Esophagus squamous epithelium (tissue), 5 donors: Measurements from ENCODE around the gene SLC6A7. TPM values are rescaled to one million over a fixed set of nuclear protein-coding genes. Genes with fewer than 3 reads are reported as not detected.

Experiments
- DNase-seq: peaks from one replicate; lab custom pipeline; 2025; lab: John Stamatoyannopoulos, UW
- H3K27ac ChIP-seq, 4 donors: fragments of 200-600 bp; sonication (generic); one replicate each; pipeline ENCODE4 v1.5.1; 2016 to 2019; ENCODE audit warnings: mild to moderate bottlenecking in 1 of 4
- H3K27me3 ChIP-seq, 4 donors: fragments of 200-600 bp; sonication (generic); 1 replicate in 3 of 4; 2 replicates in 1 of 4; pipeline versions ENCODE4 v1.5.1 to v1.6.0; 2017 to 2021; ENCODE audit warnings: antibody characterized with exemption in 1 of 4
- H3K36me3 ChIP-seq, 3 donors: fragments of 200-600 bp; sonication (generic); one replicate each; pipeline ENCODE4 v1.5.1; 2016 to 2019
- H3K4me1 ChIP-seq, 3 donors: fragments of 200-600 bp; sonication (generic); one replicate each; pipeline ENCODE4 v1.5.1; 2017 to 2019
- H3K4me3 ChIP-seq, 4 donors: fragments of 200-600 bp; sonication (generic); 1 replicate in 3 of 4; 2 replicates in 1 of 4; pipeline ENCODE4 v1.5.1; 2016 to 2019; ENCODE audit warnings: mild to moderate bottlenecking in 2 of 4, moderate library complexity in 1 of 4
- H3K9me3 ChIP-seq, 3 donors: fragments of 200-600 bp; sonication (generic); one replicate each; pipeline ENCODE4 v1.5.1; 2016 to 2019
- POLR2A ChIP-seq, 4 donors: fragments of 450-650 bp; IDR thresholded peaks; one replicate each; pipeline ENCODE4 v1.6.1; 2017; ENCODE audit warnings: antibody characterized with exemption in 4 of 4, mild to moderate bottlenecking in 4 of 4, moderate library complexity in 3 of 4
- WGBS, 2 donors: methylation state at CpG; one replicate each; pipeline ENCODE4 v1.1.5; 2018; 5-methylcytosine and 5-hydroxymethylcytosine counted together
- intact Hi-C: fragments of 100-400 bp; cut with DNase I; formaldehyde crosslinking; loops from one replicate; pipeline ENCODE4 v1.15.0; 2022
- total RNA-seq, 4 donors: library from RNA; depleted of rRNA; stranded (reverse); fragments of >200 nt; gene quantifications; one replicate each; pipeline ENCODE4 v1.1.0, GENCODE V29; 2016
- TF ChIP-seq, protein P1 (sequence below), 6 experiments: fragments of 450-650 bp in 4 of 6; fragments of 200-600 bp in 2 of 6; sonication (generic) in 2 of 6; IDR thresholded peaks; one replicate each; pipeline ENCODE4 v1.5.1; 2016 to 2019; ENCODE audit warnings: antibody characterized with exemption in 6 of 6, mild to moderate bottlenecking in 4 of 6, moderate library complexity in 4 of 6
- donor health status: DM: yes; HTN: yes; CAD: no.

The SLC6A7 gene
- total RNA-seq, 4 donors from 2014 or later = not detected

DNA sequence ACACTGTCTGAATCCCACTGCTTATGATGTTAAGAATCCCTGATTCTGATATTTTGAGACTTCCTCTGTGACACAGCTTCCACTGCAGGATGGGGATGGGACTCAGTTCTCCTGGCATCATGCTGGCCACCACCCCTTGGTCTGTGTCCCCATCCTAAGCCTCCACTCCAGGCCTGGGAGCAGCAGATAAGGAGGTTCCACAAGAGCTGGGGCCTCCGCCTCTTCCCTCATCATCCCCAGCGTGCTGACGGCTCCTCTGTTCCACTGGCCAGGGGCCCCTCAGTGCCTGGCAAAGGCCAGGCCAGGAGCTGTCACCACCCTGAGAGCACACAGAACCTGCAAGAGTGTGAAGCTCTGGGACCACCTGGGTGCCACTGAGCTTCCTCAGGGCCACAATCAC, 59.1 kb downstream of the SLC6A7 start:
- H3K9me3 ChIP-seq = no peaks in the 10 kb centered on the region
- DNase-seq = no peak
- H3K4me1 ChIP-seq = peaks cover 0 to 25% (median 4%) of the 10 kb centered on the region in 3 donors
- TF ChIP-seq, protein P1, sequence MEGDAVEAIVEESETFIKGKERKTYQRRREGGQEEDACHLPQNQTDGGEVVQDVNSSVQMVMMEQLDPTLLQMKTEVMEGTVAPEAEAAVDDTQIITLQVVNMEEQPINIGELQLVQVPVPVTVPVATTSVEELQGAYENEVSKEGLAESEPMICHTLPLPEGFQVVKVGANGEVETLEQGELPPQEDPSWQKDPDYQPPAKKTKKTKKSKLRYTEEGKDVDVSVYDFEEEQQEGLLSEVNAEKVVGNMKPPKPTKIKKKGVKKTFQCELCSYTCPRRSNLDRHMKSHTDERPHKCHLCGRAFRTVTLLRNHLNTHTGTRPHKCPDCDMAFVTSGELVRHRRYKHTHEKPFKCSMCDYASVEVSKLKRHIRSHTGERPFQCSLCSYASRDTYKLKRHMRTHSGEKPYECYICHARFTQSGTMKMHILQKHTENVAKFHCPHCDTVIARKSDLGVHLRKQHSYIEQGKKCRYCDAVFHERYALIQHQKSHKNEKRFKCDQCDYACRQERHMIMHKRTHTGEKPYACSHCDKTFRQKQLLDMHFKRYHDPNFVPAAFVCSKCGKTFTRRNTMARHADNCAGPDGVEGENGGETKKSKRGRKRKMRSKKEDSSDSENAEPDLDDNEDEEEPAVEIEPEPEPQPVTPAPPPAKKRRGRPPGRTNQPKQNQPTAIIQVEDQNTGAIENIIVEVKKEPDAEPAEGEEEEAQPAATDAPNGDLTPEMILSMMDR (IDR thresholded peaks at IDR 0.05) = no peak
- no peak for TF ChIP-seq POLR2A (IDR thresholded peaks at IDR 0.05)
- H3K4me3 ChIP-seq = no peak overlapping the region
- H3K27ac ChIP-seq = no peak overlapping the region
- H3K36me3 ChIP-seq = no peaks in the 10 kb centered on the region
- WGBS, 2 donors = 100% methylated on average over 1 of the region's 3 CpGs; no CpG with 5 or more reads in 1 of the 2 donors
- peaks cover 0 to 13% (median 0%) of the 10 kb centered on the region in 4 donors for H3K27me3 ChIP-seq
- intact Hi-C loops = no loop called here

DNA sequence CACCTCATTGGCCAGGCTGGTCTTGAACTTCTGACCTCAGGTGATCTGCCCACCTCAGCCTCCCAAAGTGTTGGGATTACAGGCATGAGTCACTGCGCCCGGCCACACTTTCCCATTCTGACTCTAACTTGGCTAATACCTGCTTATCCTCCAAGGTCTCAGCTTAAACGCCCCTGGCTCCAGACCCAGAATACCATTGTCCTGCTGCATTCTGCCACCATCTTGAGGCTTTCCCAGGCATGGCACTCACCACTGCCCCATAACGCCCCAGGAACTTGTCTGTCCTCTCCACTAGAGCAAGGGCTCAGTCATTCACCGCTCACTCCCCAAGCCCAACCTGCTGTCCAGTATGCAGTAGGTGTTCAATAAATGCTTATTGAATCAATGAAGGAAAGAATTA, 59.9 kb downstream of the SLC6A7 start:
- Histone ChIP-seq H3K27ac (no peak overlapping the region), H3K4me1 (peaks cover 0 to 30% (median 4%) of the 10 kb centered on the region in 3 donors), H3K36me3 (no peaks in the 10 kb centered on the region), H3K9me3 (no peaks in the 10 kb centered on the region), H3K4me3 (no peak overlapping the region), H3K27me3 (peaks cover 0 to 13% (median 0%) of the 10 kb centered on the region in 4 donors)
- WGBS, 2 donors = 49 to 80% methylated on average over 1 to 5 of the region's 5 CpGs
- intact Hi-C loops = no loop called here
- no peak for TF ChIP-seq POLR2A (IDR thresholded peaks at IDR 0.05)
- TF ChIP-seq, protein P1 (IDR thresholded peaks at IDR 0.05) = no peak
- DNase-seq = no peak

DNA sequence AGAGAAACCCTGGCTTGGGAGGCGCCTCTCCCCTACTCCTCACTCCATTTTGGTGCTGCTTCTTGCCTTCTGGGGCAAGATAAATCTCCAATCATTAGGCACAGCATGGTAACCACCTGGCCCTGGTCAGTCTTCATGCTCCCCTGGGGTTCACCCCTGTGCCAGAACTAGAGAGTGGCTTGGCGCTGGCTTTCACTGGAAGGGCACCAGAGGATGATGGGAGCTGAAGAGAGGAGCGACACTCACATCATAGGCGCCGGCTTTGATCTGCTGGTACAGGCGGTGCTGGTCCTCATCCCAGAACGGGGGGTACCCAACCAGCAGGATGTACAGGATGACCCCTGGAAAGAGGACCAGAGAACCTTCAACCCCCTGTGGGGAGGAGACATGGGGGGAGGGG, 61.6 kb downstream of the SLC6A7 start:
- H3K27me3 ChIP-seq = peaks cover 0 to 5% (median 0%) of the 10 kb centered on the region in 4 donors
- no peaks in the 10 kb centered on the region for H3K36me3 ChIP-seq
- H3K9me3 ChIP-seq = no peaks in the 10 kb centered on the region
- WGBS, 2 donors = 90 to 100% methylated on average over 1 to 5 of the region's 7 CpGs
- intact Hi-C loops = no loop called here
- TF ChIP-seq POLR2A (IDR thresholded peaks at IDR 0.05) = no peak
- H3K4me1 ChIP-seq = peaks cover 0 to 16% (median 0%) of the 10 kb centered on the region in 3 donors
- no peak for DNase-seq
- no peak overlapping the region for H3K27ac ChIP-seq
- no peak overlapping the region for H3K4me3 ChIP-seq

DNA sequence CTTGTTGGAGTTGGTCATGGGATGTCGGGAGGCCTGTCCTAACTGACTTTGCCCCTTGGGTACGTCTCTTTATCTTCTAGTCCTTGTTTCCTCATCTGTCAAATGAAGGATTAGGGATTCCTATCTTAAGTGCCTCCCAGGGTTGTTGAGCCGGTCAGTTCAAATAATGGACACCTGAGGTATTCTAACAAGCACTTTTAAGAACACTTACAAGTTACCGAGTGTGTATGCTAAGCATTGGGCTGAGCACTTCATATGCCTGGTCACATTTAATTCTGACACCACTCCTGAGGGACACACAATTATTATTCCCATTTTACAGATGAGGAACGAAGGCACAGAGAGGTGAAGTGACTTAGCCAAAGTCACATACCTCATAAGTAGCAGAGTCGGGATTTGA, 62.6 kb downstream of the SLC6A7 start:
- no peak overlapping the region for H3K27ac ChIP-seq
- no peaks in the 10 kb centered on the region for H3K9me3 ChIP-seq
- no peaks in the 10 kb centered on the region for H3K36me3 ChIP-seq
- WGBS, 2 donors = 86 to 93% methylated on average over 6 of the region's 6 CpGs
- TF ChIP-seq, protein P1 (IDR thresholded peaks at IDR 0.05) = no peak
- TF ChIP-seq POLR2A (IDR thresholded peaks at IDR 0.05) = no peak
- peaks cover 0 to 5% (median 0%) of the 10 kb centered on the region in 4 donors for H3K27me3 ChIP-seq
- H3K4me1 ChIP-seq = peaks cover 0 to 6% (median 0%) of the 10 kb centered on the region in 3 donors
- no peak overlapping the region for H3K4me3 ChIP-seq
- intact Hi-C loops = no loop called here
- no peak for DNase-seq

DNA sequence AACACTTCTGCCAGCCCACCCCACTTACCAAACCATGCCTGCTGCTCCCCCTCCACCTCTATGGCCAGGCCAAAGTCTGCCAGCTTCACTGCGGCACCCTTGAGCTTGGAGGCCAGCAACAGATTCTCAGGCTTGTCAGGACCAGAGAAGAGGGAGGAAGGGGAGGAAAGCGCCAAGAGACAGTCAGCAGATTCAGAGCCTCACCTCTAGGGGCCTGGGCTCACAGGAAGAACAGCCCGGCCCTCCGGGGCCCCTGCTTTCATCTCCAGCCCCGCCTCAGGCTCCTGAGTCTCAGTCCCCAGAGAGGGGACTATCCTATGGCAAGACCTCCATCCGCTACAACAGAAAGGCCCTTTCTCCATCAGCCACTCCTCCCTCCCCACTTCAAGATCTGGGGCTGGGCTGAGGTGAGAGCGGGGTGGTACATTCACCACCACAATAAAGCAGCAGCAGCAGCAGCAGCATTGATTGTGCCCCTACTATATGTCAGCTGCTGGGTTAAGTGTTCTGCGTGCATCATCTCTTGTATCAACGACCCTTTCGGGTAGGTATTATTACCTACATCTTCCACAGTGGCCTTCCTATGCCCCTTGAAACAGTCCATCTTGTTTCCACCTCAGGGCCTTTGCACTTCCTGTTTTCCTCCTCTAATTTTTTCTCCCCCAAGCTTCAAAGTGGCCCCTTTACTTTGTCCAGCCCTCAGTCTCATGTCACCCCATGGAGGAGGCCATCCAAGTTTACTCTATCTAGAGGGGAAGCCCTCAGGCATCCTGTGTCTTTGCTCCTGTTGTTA, 63.8 kb downstream of the SLC6A7 start:
- no peaks in the 10 kb centered on the region for H3K9me3 ChIP-seq
- H3K36me3 ChIP-seq = no peaks in the 10 kb centered on the region
- no peak overlapping the region for H3K4me3 ChIP-seq
- TF ChIP-seq, protein P1 (IDR thresholded peaks at IDR 0.05) = no peak
- TF ChIP-seq POLR2A (IDR thresholded peaks at IDR 0.05) = no peak
- peaks cover 0 to 6% (median 0%) of the 10 kb centered on the region in 3 donors for H3K4me1 ChIP-seq
- intact Hi-C loops = no loop called here
- no peak overlapping the region for H3K27ac ChIP-seq
- DNase-seq = no peak
- H3K27me3 ChIP-seq = peaks cover 0 to 5% (median 0%) of the 10 kb centered on the region in 4 donors
- WGBS, 2 donors = 93 to 94% methylated on average over 5 to 10 of the region's 10 CpGs
